GM12878 (cell line): ENCODE results near the gene KRT38. TPM values are rescaled to one million over a fixed set of nuclear protein-coding genes. Genes with fewer than 3 reads are reported as not detected.

Source experiments
- ATAC-seq: fragments of 200-7000 bp; cut with Tn5 transposase; 3 replicates; pipeline ENCODE4 v1.9.1; 2020; ENCODE audit warnings: mild to moderate bottlenecking, moderate library complexity
- BruUV-seq: library from RNA; stranded (reverse); fragments of 400-500 nt; replicated peaks from 2 replicates; lab custom pipeline; 2021; lab: Mats Ljungman, UMichigan
- CTCF ChIA-PET: fragments of 300-600 bp; sonication (Branson Sonifier 250); formaldehyde crosslinking; extraction: SDS; loops from one replicate; lab custom pipeline; 2021; ENCODE audit warnings: inconsistent platforms; lab: Yijun Ruan, JAX
- POLR2A ChIA-PET: fragments of 350-600 bp; formaldehyde crosslinking; extraction: SDS; loops from one replicate; lab custom pipeline; 2021; ENCODE audit warnings: inconsistent platforms; lab: Charles Lee
- RAD21 ChIA-PET: fragments of 300-600 bp; sonication (Branson Sonifier 250); formaldehyde crosslinking; loops from one replicate; lab custom pipeline; 2023; ENCODE audit warnings: antibody characterized with exemption; ENCODE audit not compliant: unreplicated experiment; lab: Charles Lee
- SMC1A ChIA-PET: fragments of 300-600 bp; sonication (Branson Sonifier 250); formaldehyde crosslinking; loops from one replicate; lab custom pipeline; 2023; ENCODE audit not compliant: unreplicated experiment, uncharacterized antibody; lab: Charles Lee
- DNase-seq: peaks from one replicate; pipeline ENCODE4 v3.0.0-alpha.2; 2011; ENCODE audit warnings: low read depth, low spot score
- FAIRE-seq: peaks from 3 replicates; lab custom pipeline; 2011; peaks lifted over from hg19 to GRCh38; lab: Jason Lieb, UNC
- H2AFZ ChIP-seq: 2 replicates; pipeline ENCODE4 v1.6.0; 2011; ENCODE audit warnings: low read depth, low read length, control low read depth; ENCODE audit not compliant: control insufficient read depth
- H3K27ac ChIP-seq: 2 replicates; pipeline ENCODE4 v1.5.1; 2011; ENCODE audit warnings: control low read depth; ENCODE audit not compliant: control insufficient read depth, insufficient read depth
- H3K27me3 ChIP-seq, 2 experiments: replicated peaks in 1 of 2; 2 replicates each; pipeline versions ENCODE4 v1.6.0 to v1.6.1; 2011; ENCODE audit warnings: low read length in 1 of 2; ENCODE audit not compliant: control insufficient read depth in 2 of 2, insufficient read depth in 2 of 2
- H3K36me3 ChIP-seq, 2 experiments: 2 replicates each; pipeline ENCODE4 v1.5.1; 2011; ENCODE audit warnings: low read length in 1 of 2; ENCODE audit not compliant: control insufficient read depth in 2 of 2, insufficient read depth in 2 of 2
- H3K4me1 ChIP-seq: 2 replicates; pipeline ENCODE4 v1.6.1; 2011; ENCODE audit warnings: mild to moderate bottlenecking, low read length, moderate library complexity, mixed read lengths; ENCODE audit not compliant: control insufficient read depth, insufficient read depth
- H3K4me2 ChIP-seq: 2 replicates; pipeline ENCODE4 v1.6.0; 2011; ENCODE audit warnings: control low read depth; ENCODE audit not compliant: control insufficient read depth, insufficient read depth
- H3K4me3 ChIP-seq: fragments of 200-600 bp; sonication (generic); 2 replicates; pipeline ENCODE4 v1.5.1; 2016
- H3K79me2 ChIP-seq: 2 replicates; pipeline ENCODE4 v1.6.0; 2011; ENCODE audit warnings: low read length; ENCODE audit not compliant: control insufficient read depth, insufficient read depth
- H3K9ac ChIP-seq: 2 replicates; pipeline ENCODE4 v1.8.0; 2011; ENCODE audit warnings: low read length, control low read depth, mixed read lengths; ENCODE audit not compliant: control insufficient read depth, insufficient read depth
- H3K9me3 ChIP-seq: replicated peaks from 3 replicates; pipeline ENCODE4 v1.5.1; 2011; ENCODE audit warnings: mild to moderate bottlenecking, low read length; ENCODE audit not compliant: control insufficient read depth, insufficient read depth
- H4K20me1 ChIP-seq: 2 replicates; pipeline ENCODE4 v1.6.0; 2011; ENCODE audit not compliant: control insufficient read depth, insufficient read depth
- BCL11A ChIP-seq: IDR thresholded peaks from 2 replicates; pipeline ENCODE4 v1.6.1; 2011; ENCODE audit warnings: low read depth, low read length
- ETV6 ChIP-seq, 2 experiments: fragments of 450-650 bp in 1 of 2; IDR thresholded peaks in 1 of 2; conservative IDR thresholded peaks in 1 of 2; 2 replicates each; pipeline ENCODE4 v1.6.1; 2014; ENCODE audit warnings: antibody characterized with exemption in 1 of 2, borderline replicate concordance in 1 of 2, low read depth in 1 of 2, mild to moderate bottlenecking in 1 of 2, moderate library complexity in 1 of 2
- PAX8 ChIP-seq: fragments of 450-650 bp; IDR thresholded peaks from 2 replicates; pipeline ENCODE4 v1.6.1; 2017; ENCODE audit warnings: mild to moderate bottlenecking, moderate library complexity
- RAD21 ChIP-seq: IDR thresholded peaks from 2 replicates; pipeline ENCODE4 v1.6.1; 2011; ENCODE audit warnings: mild to moderate bottlenecking, low read depth, low read length, moderate library complexity; ENCODE audit not compliant: insufficient read depth
- SMARCA5 ChIP-seq: fragments of 450-650 bp; IDR thresholded peaks from 2 replicates; pipeline ENCODE4 v1.6.1; 2017; ENCODE audit warnings: mild to moderate bottlenecking
- SRF ChIP-seq, 2 experiments: IDR thresholded peaks; 2 replicates each; pipeline ENCODE4 v1.6.1; 2011; ENCODE audit warnings: low read depth in 2 of 2, low read length in 2 of 2, mild to moderate bottlenecking in 1 of 2, moderate library complexity in 1 of 2
- TBL1XR1 ChIP-seq: IDR thresholded peaks from 2 replicates; pipeline ENCODE4 v1.6.1; 2012; ENCODE audit warnings: low read depth, low read length, improper control_type of control experiment
- ZNF207 ChIP-seq: fragments of 450-650 bp; IDR thresholded peaks from 2 replicates; pipeline ENCODE4 v1.6.1; 2014; ENCODE audit warnings: antibody characterized with exemption, mild to moderate bottlenecking, borderline replicate concordance
- WGBS: methylation state at CpG from one replicate; pipeline ENCODE4 v1.1.6; 2016; ENCODE audit warnings: low lambda C conversion rate; ENCODE audit not compliant: insufficient replicate concordance, insufficient coverage; ENCODE audit errors: missing lambda C conversion rate; 5-methylcytosine and 5-hydroxymethylcytosine counted together
- in situ Hi-C: fragments of 300-500 bp; cut with MboI; formaldehyde crosslinking; loops from 9 replicates; pipeline ENCODE4 v1.14.3; 2018; ENCODE audit warnings: mixed read lengths
- intact Hi-C: fragments of 100-400 bp; cut with micrococcal nuclease; formaldehyde crosslinking; loops from one replicate; pipeline ENCODE4 v1.14.2; 2022; ENCODE audit not compliant: unreplicated experiment
- polyA plus RNA-seq, 11 experiments: library from polyadenylated mRNA; depleted of rRNA in 4 of 11; unstranded in 6 of 11; stranded (reverse) in 5 of 11; fragments of >200 nt; fragmentation: Nextera tagmentation in 4 of 11; fragmentation: Illumina TruSeq in 1 of 11; extraction: Ambion mirVana in 4 of 11; extraction: Trizol in 1 of 11; gene quantifications; 1 replicate in 1 of 11; 2 replicates in 10 of 11; pipeline versions ENCODE4 v1.2.1 to v1.2.3, GENCODE V29; 2011 to 2016; ENCODE audit warnings: inconsistent platforms in 2 of 11, missing spikeins in 2 of 11, low read depth in 1 of 11
- total RNA-seq, 4 experiments: library from RNA; depleted of rRNA in 3 of 4; stranded (reverse); fragments of >200 nt in 3 of 4; fragmentation: Illumina TruSeq in 1 of 4; extraction: Trizol in 1 of 4; gene quantifications; 2 replicates each; pipeline versions ENCODE4 v1.2.1 to v1.2.3, GENCODE V29; 2013 to 2021
- TF ChIP-seq, protein P1 (sequence below): fragments of 450-650 bp; formaldehyde crosslinking; IDR thresholded peaks from 2 replicates; pipeline ENCODE4 v1.4.0; 2022; ENCODE audit warnings: mild to moderate bottlenecking, moderate library complexity

KRT38 gene
- total and polyA plus RNA-seq, 10 of the 15 experiments (the other 5 are each of a cell fraction or from before 2014, with no cell fraction given): not detected

GRCh38 chr17:41478237-41478636 lies 37.5 kb upstream of the KRT38 start:
- no peak overlapping the region for H3K27ac ChIP-seq
- no TSS peak for BruUV-seq
- FAIRE-seq: no peak
- DNase-seq: no peak
- H3K9ac ChIP-seq: no peak overlapping the region
- no peak overlapping the region for H3K4me2 ChIP-seq
- ChIA-PET RAD21 (no interaction called here), SMC1A (no interaction called here), CTCF (interaction anchor here (1.0 kb wide), 1 partner anchor 11 kb away, joined by 3 read pairs; the partner anchor contains the start of gene KRT32), POLR2A (no interaction called here)
- in situ Hi-C loops (no loop called here), intact Hi-C loops (no loop called here)
- H3K36me3 ChIP-seq: no peaks in the 10 kb centered on the region
- H3K27me3 ChIP-seq: 0 out of 4 replicates have a peak, but pooled peaks cover 1 to 3% of the 10 kb centered on the region in 2 experiments
- no peak for TF ChIP-seq SMARCA5
- TF ChIP-seq, protein P1, sequence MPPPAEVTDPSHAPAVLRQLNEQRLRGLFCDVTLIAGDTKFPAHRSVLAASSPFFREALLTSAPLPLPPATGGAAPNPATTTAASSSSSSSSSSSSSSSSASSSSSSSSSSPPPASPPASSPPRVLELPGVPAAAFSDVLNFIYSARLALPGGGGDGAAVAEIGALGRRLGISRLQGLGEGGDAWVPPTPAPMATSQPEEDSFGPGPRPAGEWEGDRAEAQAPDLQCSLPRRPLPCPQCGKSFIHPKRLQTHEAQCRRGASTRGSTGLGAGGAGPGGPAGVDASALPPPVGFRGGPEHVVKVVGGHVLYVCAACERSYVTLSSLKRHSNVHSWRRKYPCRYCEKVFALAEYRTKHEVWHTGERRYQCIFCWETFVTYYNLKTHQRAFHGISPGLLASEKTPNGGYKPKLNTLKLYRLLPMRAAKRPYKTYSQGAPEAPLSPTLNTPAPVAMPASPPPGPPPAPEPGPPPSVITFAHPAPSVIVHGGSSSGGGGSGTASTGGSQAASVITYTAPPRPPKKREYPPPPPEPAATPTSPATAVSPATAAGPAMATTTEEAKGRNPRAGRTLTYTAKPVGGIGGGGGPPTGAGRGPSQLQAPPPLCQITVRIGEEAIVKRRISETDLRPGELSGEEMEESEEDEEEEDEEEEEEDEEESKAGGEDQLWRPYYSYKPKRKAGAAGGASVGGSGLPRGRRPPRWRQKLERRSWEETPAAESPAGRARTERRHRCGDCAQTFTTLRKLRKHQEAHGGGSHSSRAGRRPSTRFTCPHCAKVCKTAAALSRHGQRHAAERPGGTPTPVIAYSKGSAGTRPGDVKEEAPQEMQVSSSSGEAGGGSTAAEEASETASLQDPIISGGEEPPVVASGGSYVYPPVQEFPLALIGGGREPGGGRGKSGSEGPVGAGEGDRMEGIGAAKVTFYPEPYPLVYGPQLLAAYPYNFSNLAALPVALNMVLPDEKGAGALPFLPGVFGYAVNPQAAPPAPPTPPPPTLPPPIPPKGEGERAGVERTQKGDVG (CRISPR knock-in tag): no peak
- no peak for TF ChIP-seq SRF (IDR thresholded peaks at IDR 0.05; ENCODE audit: low read depth in 2 of 2, low read length in 2 of 2)
- no peak for TF ChIP-seq ETV6 (conservative IDR thresholded peaks at IDR 0.05 in 1 of 2, IDR thresholded peaks at IDR 0.05 in 1 of 2; ENCODE audit: borderline replicate concordance in 1 of 2, low read depth in 1 of 2)
- TF ChIP-seq BCL11A: no peak
- TF ChIP-seq RAD21: no peak
- no peak for TF ChIP-seq ZNF207
- TF ChIP-seq TBL1XR1: no peak
- no peak for TF ChIP-seq PAX8
- no peaks in the 10 kb centered on the region for H3K79me2 ChIP-seq
- 28% methylated on average over 8 of the region's 8 CpGs for WGBS
- no peak overlapping the region for H2AFZ ChIP-seq
- no peak overlapping the region for H3K4me3 ChIP-seq
- ATAC-seq: no peak
- H4K20me1 ChIP-seq: no peaks in the 10 kb centered on the region
- no peaks in the 10 kb centered on the region for H3K9me3 ChIP-seq
- no peaks in the 10 kb centered on the region; the same call in 1 of the 2 replicates for H3K4me1 ChIP-seq
